ENCODE results near the gene COPRS. TPM values are rescaled to one million over a fixed set of nuclear protein-coding genes. Genes with fewer than 3 reads are reported as not detected.

Gene COPRS
- total RNA-seq, 1 experiment from 2014 or later: 52.4 TPM

DNA sequence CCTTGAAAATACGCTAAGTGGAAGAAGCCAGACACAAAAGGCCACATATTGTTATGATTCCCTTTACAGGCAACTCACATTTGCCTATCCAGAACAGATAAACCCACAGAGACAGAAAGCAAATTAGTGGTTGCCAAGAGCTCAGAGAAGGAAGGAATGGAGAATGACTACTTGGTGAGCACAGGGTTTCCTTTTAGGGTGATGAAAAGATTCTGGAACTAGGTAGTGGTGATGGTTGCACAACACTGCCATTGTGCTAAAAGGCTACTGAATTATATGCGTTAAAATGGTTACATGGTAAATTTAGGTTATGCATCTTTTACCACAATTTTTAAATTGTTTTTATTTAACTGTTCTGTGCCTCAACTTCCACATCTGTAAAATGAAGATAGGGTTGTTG lies 4.4 kb downstream of the COPRS start:
- ChIA-PET RAD21 (ENCODE audit: low non-redundant PET in 1 of 2, low total read pairs in 2 of 2, uncharacterized antibody in 2 of 2, unreplicated experiment in 2 of 2) (no interaction called here), POLR2A (no interaction called here), CTCF (interaction anchor here (1.2 kb wide), 1 partner anchor 12 kb away, joined by 3 read pairs; no protein-coding TSS in a partner anchor)
- DNase-seq (ENCODE audit: low read depth, low spot score) (no peak), ATAC-seq (no peak)
- H2AFZ ChIP-seq (ENCODE audit: low read depth, low read length, poor library complexity, severe bottlenecking): no peak overlapping the region
- H3K9ac ChIP-seq (ENCODE audit: low read length): no peak overlapping the region
- H3K4me3 ChIP-seq (replicated peaks in 1 of 2; ENCODE audit: low read depth in 1 of 2, low read length in 2 of 2): no peak overlapping the region
- H3K9me3 ChIP-seq (ENCODE audit: control insufficient read depth in 1 of 2, insufficient read depth in 1 of 2, low read depth in 1 of 2, low read length in 2 of 2): no peaks in the 10 kb centered on the region
- intact Hi-C loops (cut with micrococcal nuclease): no loop called here
- no peaks in the 10 kb centered on the region for H3K9me2 ChIP-seq (ENCODE audit: insufficient read depth)
- H3K4me2 ChIP-seq (ENCODE audit: low read length): no peak overlapping the region
- H3K79me2 ChIP-seq (ENCODE audit: insufficient read depth, low read length): peaks cover 34% of the 10 kb centered on the region
- peaks cover 3 to 13% of the 10 kb centered on the region in 2 experiments; a peak in 3 of 4 replicates for H3K4me1 ChIP-seq (ENCODE audit: control insufficient read depth in 1 of 2, insufficient read depth in 2 of 2, low read length in 2 of 2)
- no peaks in the 10 kb centered on the region for H3K27me3 ChIP-seq (ENCODE audit: insufficient read depth, low read length)
- no peaks in the 10 kb centered on the region for H4K20me1 ChIP-seq (ENCODE audit: insufficient read depth)
- no TSS peak for BruUV-seq (replicated peaks)
- H3K36me3 ChIP-seq (ENCODE audit: control insufficient read depth in 1 of 2, insufficient read depth in 2 of 2, low read length in 2 of 2): peaks cover 4 to 14% of the 10 kb centered on the region in 2 experiments
- H3K27ac ChIP-seq (ENCODE audit: low read depth, low read length): no peak overlapping the region
- TF ChIP-seq CEBPB (IDR thresholded peaks at IDR 0.05; ENCODE audit: low read depth): no peak
- TF ChIP-seq, protein P1, sequence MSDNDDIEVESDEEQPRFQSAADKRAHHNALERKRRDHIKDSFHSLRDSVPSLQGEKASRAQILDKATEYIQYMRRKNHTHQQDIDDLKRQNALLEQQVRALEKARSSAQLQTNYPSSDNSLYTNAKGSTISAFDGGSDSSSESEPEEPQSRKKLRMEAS (IDR thresholded peaks at IDR 0.05): no peak
- TF ChIP-seq ELF1 (IDR thresholded peaks at IDR 0.05; ENCODE audit: borderline replicate concordance, low read depth): no peak
- no peak for TF ChIP-seq EGR1 (IDR thresholded peaks at IDR 0.05; ENCODE audit: low read depth)
- no peak for TF ChIP-seq SIN3A (IDR thresholded peaks at IDR 0.05; ENCODE audit: low read depth)
- TF ChIP-seq, protein P2, sequence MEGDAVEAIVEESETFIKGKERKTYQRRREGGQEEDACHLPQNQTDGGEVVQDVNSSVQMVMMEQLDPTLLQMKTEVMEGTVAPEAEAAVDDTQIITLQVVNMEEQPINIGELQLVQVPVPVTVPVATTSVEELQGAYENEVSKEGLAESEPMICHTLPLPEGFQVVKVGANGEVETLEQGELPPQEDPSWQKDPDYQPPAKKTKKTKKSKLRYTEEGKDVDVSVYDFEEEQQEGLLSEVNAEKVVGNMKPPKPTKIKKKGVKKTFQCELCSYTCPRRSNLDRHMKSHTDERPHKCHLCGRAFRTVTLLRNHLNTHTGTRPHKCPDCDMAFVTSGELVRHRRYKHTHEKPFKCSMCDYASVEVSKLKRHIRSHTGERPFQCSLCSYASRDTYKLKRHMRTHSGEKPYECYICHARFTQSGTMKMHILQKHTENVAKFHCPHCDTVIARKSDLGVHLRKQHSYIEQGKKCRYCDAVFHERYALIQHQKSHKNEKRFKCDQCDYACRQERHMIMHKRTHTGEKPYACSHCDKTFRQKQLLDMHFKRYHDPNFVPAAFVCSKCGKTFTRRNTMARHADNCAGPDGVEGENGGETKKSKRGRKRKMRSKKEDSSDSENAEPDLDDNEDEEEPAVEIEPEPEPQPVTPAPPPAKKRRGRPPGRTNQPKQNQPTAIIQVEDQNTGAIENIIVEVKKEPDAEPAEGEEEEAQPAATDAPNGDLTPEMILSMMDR (IDR thresholded peaks at IDR 0.05 in 2 of 3, conservative IDR thresholded peaks at IDR 0.05 in 1 of 3; ENCODE audit: borderline replicate concordance in 1 of 3, insufficient read depth in 1 of 3, low read depth in 2 of 3, low read length in 2 of 3): no peak
- no peak for TF ChIP-seq ZNF274 (IDR thresholded peaks at IDR 0.05; ENCODE audit: low read depth, low read length)
- TF ChIP-seq, protein P3, sequence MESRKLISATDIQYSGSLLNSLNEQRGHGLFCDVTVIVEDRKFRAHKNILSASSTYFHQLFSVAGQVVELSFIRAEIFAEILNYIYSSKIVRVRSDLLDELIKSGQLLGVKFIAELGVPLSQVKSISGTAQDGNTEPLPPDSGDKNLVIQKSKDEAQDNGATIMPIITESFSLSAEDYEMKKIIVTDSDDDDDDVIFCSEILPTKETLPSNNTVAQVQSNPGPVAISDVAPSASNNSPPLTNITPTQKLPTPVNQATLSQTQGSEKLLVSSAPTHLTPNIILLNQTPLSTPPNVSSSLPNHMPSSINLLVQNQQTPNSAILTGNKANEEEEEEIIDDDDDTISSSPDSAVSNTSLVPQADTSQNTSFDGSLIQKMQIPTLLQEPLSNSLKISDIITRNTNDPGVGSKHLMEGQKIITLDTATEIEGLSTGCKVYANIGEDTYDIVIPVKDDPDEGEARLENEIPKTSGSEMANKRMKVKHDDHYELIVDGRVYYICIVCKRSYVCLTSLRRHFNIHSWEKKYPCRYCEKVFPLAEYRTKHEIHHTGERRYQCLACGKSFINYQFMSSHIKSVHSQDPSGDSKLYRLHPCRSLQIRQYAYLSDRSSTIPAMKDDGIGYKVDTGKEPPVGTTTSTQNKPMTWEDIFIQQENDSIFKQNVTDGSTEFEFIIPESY (IDR thresholded peaks at IDR 0.05; ENCODE audit: extremely low read depth, insufficient replicate concordance, low read length): no peak
- TF ChIP-seq, protein P4, sequence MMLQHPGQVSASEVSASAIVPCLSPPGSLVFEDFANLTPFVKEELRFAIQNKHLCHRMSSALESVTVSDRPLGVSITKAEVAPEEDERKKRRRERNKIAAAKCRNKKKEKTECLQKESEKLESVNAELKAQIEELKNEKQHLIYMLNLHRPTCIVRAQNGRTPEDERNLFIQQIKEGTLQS (IDR thresholded peaks at IDR 0.05): no peak
- no peak for TF ChIP-seq SP1 (IDR thresholded peaks at IDR 0.05; ENCODE audit: low read depth)
- TF ChIP-seq POLR2AphosphoS5 (IDR thresholded peaks at IDR 0.05; ENCODE audit: low read depth, low read length): no peak
- no peak for TF ChIP-seq FOSL1 (IDR thresholded peaks at IDR 0.05; ENCODE audit: low read depth)
- no peak for TF ChIP-seq POLR2A (IDR thresholded peaks at IDR 0.05; ENCODE audit: borderline replicate concordance, extremely low read depth, insufficient read depth, insufficient read length)
- TF ChIP-seq SRF (IDR thresholded peaks at IDR 0.05; ENCODE audit: low read depth): no peak
- TF ChIP-seq TCF7L2 (IDR thresholded peaks at IDR 0.05; ENCODE audit: borderline replicate concordance, extremely low read depth, insufficient read depth, insufficient read length): no peak
- no peak for TF ChIP-seq JUND (IDR thresholded peaks at IDR 0.05)
- TF ChIP-seq, protein P5, sequence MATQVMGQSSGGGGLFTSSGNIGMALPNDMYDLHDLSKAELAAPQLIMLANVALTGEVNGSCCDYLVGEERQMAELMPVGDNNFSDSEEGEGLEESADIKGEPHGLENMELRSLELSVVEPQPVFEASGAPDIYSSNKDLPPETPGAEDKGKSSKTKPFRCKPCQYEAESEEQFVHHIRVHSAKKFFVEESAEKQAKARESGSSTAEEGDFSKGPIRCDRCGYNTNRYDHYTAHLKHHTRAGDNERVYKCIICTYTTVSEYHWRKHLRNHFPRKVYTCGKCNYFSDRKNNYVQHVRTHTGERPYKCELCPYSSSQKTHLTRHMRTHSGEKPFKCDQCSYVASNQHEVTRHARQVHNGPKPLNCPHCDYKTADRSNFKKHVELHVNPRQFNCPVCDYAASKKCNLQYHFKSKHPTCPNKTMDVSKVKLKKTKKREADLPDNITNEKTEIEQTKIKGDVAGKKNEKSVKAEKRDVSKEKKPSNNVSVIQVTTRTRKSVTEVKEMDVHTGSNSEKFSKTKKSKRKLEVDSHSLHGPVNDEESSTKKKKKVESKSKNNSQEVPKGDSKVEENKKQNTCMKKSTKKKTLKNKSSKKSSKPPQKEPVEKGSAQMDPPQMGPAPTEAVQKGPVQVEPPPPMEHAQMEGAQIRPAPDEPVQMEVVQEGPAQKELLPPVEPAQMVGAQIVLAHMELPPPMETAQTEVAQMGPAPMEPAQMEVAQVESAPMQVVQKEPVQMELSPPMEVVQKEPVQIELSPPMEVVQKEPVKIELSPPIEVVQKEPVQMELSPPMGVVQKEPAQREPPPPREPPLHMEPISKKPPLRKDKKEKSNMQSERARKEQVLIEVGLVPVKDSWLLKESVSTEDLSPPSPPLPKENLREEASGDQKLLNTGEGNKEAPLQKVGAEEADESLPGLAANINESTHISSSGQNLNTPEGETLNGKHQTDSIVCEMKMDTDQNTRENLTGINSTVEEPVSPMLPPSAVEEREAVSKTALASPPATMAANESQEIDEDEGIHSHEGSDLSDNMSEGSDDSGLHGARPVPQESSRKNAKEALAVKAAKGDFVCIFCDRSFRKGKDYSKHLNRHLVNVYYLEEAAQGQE (IDR thresholded peaks at IDR 0.05; ENCODE audit: low read depth): no peak
